Activated B cell treated with CpG ODN at 0.5 μM for 24 hours (primary cell): ENCODE results near the gene GRIN2C. TPM values are rescaled to one million over a fixed set of nuclear protein-coding genes. Genes with fewer than 3 reads are reported as not detected.

Experiments
- ATAC-seq: fragments of 200-7000 bp; cut with Tn5 transposase; one replicate; pipeline ENCODE4 v1.10.0; 2021; ENCODE audit warnings: low read depth, mild to moderate bottlenecking, moderate library complexity
- CTCF ChIA-PET: fragments of 350-600 bp; sonication (Branson Sonifier 250); formaldehyde crosslinking; loops from one replicate; lab custom pipeline; 2021; ENCODE audit warnings: antibody characterized with exemption; lab: Charles Lee
- POLR2A ChIA-PET: fragments of 350-600 bp; sonication (Branson Sonifier 250); formaldehyde crosslinking; loops from one replicate; lab custom pipeline; 2021; ENCODE audit warnings: antibody characterized with exemption; lab: Charles Lee
- DNase-seq: peaks from one replicate; pipeline ENCODE4 v3.0.0; 2022
- H3K27ac Mint-ChIP-seq: one replicate; pipeline ENCODE4 v1.8.0; 2020; ENCODE audit warnings: mixed read lengths
- H3K27me3 Mint-ChIP-seq: one replicate; pipeline ENCODE4 v1.8.0; 2021; ENCODE audit warnings: mixed read lengths
- H3K36me3 Mint-ChIP-seq: one replicate; pipeline ENCODE4 v1.8.0; 2021; ENCODE audit warnings: low read depth, mixed read lengths
- H3K4me1 Mint-ChIP-seq: one replicate; pipeline ENCODE4 v1.8.0; 2021; ENCODE audit warnings: mixed read lengths
- H3K4me3 Mint-ChIP-seq: one replicate; pipeline ENCODE4 v1.8.0; 2020; ENCODE audit warnings: mild to moderate bottlenecking, mixed read lengths
- H3K9me3 Mint-ChIP-seq: one replicate; pipeline ENCODE4 v1.8.0; 2020; ENCODE audit warnings: mixed read lengths
- intact Hi-C: fragments of 100-400 bp; cut with micrococcal nuclease; formaldehyde crosslinking; loops from one replicate; pipeline ENCODE4 v1.15.1; 2024
- total RNA-seq: library from RNA; stranded (reverse); gene quantifications from 2 replicates; pipeline ENCODE4 v1.2.3, GENCODE V29; 2022
- TF ChIP-seq, protein P1 (sequence below): fragments of 200-600 bp; IDR thresholded peaks from one replicate; pipeline ENCODE4 v1.8.0; 2022; ENCODE audit warnings: antibody characterized with exemption, mild to moderate bottlenecking

The GRIN2C gene
- total RNA-seq, 1 donor from 2014 or later, result not detected

DNA sequence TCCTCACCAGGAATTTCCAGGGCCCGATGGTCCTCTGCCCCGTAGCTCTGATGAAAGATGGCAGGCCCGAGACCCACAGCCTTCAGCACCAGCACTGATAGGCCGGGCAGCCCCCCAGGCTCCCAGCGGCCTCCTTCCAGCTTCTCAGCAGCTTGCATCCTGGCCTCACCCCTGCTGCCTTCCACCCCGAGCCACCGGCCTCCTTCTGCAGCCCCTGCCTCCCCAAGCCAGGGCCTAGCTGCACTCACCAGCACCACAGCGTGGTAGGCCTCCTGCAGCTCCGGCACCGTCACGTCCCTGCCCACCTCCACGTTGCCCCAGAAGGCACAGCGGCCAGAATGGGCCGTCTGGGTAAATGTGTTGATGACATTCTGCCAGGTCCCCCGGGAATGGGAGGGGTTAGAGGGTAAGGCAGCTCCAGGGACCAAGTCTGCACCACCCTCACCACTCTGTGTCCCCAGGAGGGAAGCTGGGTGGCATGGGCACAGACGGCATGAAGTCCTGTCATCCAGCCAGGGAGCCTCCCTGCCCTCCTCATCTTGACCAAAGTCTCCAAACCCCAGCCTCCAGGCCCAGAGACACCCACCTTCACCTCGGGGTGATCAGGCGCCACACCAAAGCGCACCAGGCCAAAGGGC lies 6.6 kb upstream of the GRIN2C start:
- H3K27ac Mint-ChIP-seq, result no peak overlapping the region
- H3K36me3 Mint-ChIP-seq, result no peaks in the 10 kb centered on the region
- ATAC-seq (no peak), DNase-seq (no peak)
- peaks cover 13% of the 10 kb centered on the region for H3K4me1 Mint-ChIP-seq
- peaks cover 8% of the 10 kb centered on the region for H3K27me3 Mint-ChIP-seq
- no peak overlapping the region for H3K4me3 Mint-ChIP-seq
- ChIA-PET POLR2A (interaction anchor here (0.5 to 1.4 kb wide), 3 partner anchors 20 to 140 kb away, joined by 3 to 5 read pairs (median 5); no protein-coding TSS in a partner anchor), CTCF (interaction anchor here (0.6 to 8.1 kb wide), 7 partner anchors 23 to 209 kb away, joined by 3 to 95 read pairs (median 6); no protein-coding TSS in a partner anchor)
- intact Hi-C loops, result no loop called here
- no peaks in the 10 kb centered on the region for H3K9me3 Mint-ChIP-seq
- TF ChIP-seq, protein P1, sequence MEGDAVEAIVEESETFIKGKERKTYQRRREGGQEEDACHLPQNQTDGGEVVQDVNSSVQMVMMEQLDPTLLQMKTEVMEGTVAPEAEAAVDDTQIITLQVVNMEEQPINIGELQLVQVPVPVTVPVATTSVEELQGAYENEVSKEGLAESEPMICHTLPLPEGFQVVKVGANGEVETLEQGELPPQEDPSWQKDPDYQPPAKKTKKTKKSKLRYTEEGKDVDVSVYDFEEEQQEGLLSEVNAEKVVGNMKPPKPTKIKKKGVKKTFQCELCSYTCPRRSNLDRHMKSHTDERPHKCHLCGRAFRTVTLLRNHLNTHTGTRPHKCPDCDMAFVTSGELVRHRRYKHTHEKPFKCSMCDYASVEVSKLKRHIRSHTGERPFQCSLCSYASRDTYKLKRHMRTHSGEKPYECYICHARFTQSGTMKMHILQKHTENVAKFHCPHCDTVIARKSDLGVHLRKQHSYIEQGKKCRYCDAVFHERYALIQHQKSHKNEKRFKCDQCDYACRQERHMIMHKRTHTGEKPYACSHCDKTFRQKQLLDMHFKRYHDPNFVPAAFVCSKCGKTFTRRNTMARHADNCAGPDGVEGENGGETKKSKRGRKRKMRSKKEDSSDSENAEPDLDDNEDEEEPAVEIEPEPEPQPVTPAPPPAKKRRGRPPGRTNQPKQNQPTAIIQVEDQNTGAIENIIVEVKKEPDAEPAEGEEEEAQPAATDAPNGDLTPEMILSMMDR, result no peak

DNA sequence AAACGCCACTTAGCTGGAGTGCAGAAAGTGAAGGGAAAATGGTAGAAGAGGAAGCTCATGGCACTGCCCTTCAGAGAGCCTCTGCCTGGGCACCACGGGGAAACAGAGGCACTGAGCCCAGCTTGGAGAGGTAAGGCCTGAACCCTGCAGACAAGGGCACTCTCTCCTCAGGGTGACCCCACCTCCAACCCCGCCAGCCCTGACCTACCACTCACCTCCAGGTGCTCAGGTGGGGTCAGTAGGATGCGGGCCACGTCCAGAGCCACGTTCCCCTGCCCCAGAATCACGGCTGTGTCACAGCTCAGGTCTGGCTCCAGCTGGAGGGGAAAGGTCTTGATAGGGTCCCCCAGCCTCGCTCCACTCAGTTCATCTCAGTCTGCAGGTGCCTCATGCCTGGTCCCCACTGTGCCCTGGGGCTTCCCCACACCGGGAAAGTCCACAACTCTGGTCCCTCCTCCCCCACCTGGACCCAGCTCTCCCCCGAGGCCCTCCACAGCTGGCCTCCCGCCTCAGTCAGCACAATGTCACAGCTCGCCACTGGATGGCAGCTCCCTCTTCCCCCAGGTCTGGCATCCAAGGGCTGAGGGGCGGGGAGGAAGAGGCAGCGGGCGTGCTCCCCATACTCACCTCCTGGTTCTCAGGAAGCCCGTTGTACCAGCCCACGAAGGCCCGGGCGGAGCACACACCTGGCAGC lies 6.0 kb upstream of the GRIN2C start:
- Mint-ChIP-seq H3K27me3 (peaks cover 8% of the 10 kb centered on the region), H3K36me3 (no peaks in the 10 kb centered on the region), H3K27ac (no peak overlapping the region), H3K9me3 (no peaks in the 10 kb centered on the region), H3K4me3 (no peak overlapping the region), H3K4me1 (peaks cover 18% of the 10 kb centered on the region)
- TF ChIP-seq, protein P1, result no peak
- DNase-seq (no peak), ATAC-seq (no peak)
- ChIA-PET POLR2A (interaction anchor here (0.5 to 1.4 kb wide), 3 partner anchors 20 to 141 kb away, joined by 3 to 5 read pairs (median 5); no protein-coding TSS in a partner anchor), CTCF (interaction anchor here (0.8 to 8.1 kb wide), 10 partner anchors 8 to 209 kb away, joined by 3 to 95 read pairs (median 5); no protein-coding TSS in a partner anchor)
- intact Hi-C loops, result no loop called here

DNA sequence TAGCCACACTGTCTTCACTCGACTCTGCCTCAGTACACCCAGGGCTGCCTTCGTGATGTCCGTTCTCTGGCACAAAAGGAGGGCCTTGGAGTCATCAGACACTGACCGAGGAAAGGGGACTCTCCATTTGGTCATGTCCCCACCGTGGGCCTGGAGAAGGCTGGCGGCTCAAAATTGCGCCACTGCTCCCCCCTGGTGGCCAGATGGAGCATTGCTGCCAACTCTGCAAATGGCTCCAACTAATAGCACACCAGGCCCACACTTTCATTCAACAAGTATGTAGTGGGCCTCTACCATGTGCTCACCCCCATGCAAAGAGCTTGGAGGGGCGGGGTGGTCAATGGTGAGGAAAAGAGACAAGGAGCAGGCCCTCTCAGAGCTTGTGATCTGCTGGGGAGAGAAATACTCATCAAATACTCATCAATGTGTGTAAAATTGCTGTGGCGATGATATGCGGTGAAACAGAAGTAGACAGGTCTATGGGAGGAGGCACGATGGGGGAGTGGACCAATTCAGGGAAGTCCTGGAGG lies 5.2 kb upstream of the GRIN2C start:
- Mint-ChIP-seq H3K9me3 (no peaks in the 10 kb centered on the region), H3K4me1 (peaks cover 25% of the 10 kb centered on the region), H3K27ac (no peak overlapping the region), H3K27me3 (peaks cover 11% of the 10 kb centered on the region), H3K36me3 (no peaks in the 10 kb centered on the region), H3K4me3 (no peak overlapping the region)
- ATAC-seq (peak; percentile 76), DNase-seq (peak; percentile 69)
- CTCF ChIA-PET, result interaction anchor here (0.9 to 8.1 kb wide), 7 partner anchors 8 to 208 kb away, joined by 3 to 95 read pairs (median 8); no protein-coding TSS in a partner anchor
- TF ChIP-seq, protein P1, result no peak
- POLR2A ChIA-PET, result no interaction called here
- intact Hi-C loops, result loop anchor here (5.0 kb wide), 1 partner anchor 298 kb away; the partner anchor contains the start of gene CD300H

GRCh38 chr17:74864297-74864865 lies 4.7 kb upstream of the GRIN2C start:
- no peaks in the 10 kb centered on the region for H3K9me3 Mint-ChIP-seq
- intact Hi-C loops, result loop anchor here (5.0 kb wide), 1 partner anchor 297 kb away; the partner anchor contains the start of gene CD300H
- ChIA-PET POLR2A (interaction anchor here (4.7 kb wide), 1 partner anchor 9 kb away, joined by 28 read pairs; the partner anchor contains the start of gene FDXR), CTCF (interaction anchor here (0.9 to 8.1 kb wide), 4 partner anchors 9 to 207 kb away, joined by 4 to 95 read pairs (median 32); no protein-coding TSS in a partner anchor)
- peaks cover 25% of the 10 kb centered on the region for H3K4me1 Mint-ChIP-seq
- H3K36me3 Mint-ChIP-seq, result no peaks in the 10 kb centered on the region
- H3K27ac Mint-ChIP-seq, result no peak overlapping the region
- H3K4me3 Mint-ChIP-seq, result no peak overlapping the region
- peaks cover 11% of the 10 kb centered on the region for H3K27me3 Mint-ChIP-seq
- TF ChIP-seq, protein P1, result no peak
- DNase-seq (no peak), ATAC-seq (no peak)
